Sigmoid colon (tissue), 7 donors: ENCODE results near the gene RAET1G. TPM values are rescaled to one million over a fixed set of nuclear protein-coding genes. Genes with fewer than 3 reads are reported as not detected.

Source experiments
- DNase-seq: peaks from one replicate; pipeline ENCODE4 v3.0.0-alpha.2; 2019
- H3K27ac ChIP-seq, 4 donors: fragments of 200-600 bp; sonication (generic); one replicate each; pipeline ENCODE4 v1.5.1; 2016 to 2019; ENCODE audit warnings: mild to moderate bottlenecking in 1 of 4
- H3K27me3 ChIP-seq, 3 donors: fragments of 200-600 bp; sonication (generic); one replicate each; pipeline ENCODE4 v1.5.1; 2019; ENCODE audit warnings: mild to moderate bottlenecking in 1 of 3
- H3K36me3 ChIP-seq, 4 donors: fragments of 200-600 bp; sonication (generic); one replicate each; pipeline ENCODE4 v1.5.1; 2016 to 2019
- H3K4me1 ChIP-seq, 4 donors: fragments of 200-600 bp; sonication (generic); one replicate each; pipeline ENCODE4 v1.5.1; 2017 to 2019
- H3K4me3 ChIP-seq, 4 donors: fragments of 200-600 bp; sonication (generic); one replicate each; pipeline ENCODE4 v1.5.1; 2017 to 2019; ENCODE audit warnings: mild to moderate bottlenecking in 2 of 4, moderate library complexity in 1 of 4
- H3K9me3 ChIP-seq, 4 donors: fragments of 200-600 bp in 3 of 4; sonication (generic) in 3 of 4; one replicate each; pipeline versions ENCODE4 v1.5.1 to v1.6.1; 2013 to 2019
- EP300 ChIP-seq, 4 donors: sonication (generic); formaldehyde crosslinking; IDR thresholded peaks; one replicate each; pipeline ENCODE4 v1.6.1; 2017; ENCODE audit warnings: antibody characterized with exemption in 4 of 4
- POLR2A ChIP-seq, 2 donors: fragments of 450-650 bp; IDR thresholded peaks; one replicate each; pipeline ENCODE4 v1.6.1; 2016; ENCODE audit warnings: antibody characterized with exemption in 2 of 2, mild to moderate bottlenecking in 2 of 2, moderate library complexity in 2 of 2
- POLR2AphosphoS5 ChIP-seq, 4 donors: sonication (generic); formaldehyde crosslinking; IDR thresholded peaks; one replicate each; pipeline ENCODE4 v1.6.1; 2017; ENCODE audit warnings: antibody characterized with exemption in 4 of 4
- WGBS, 2 donors: extraction: QIAGEN DNeasy Blood & Tissue Kit; methylation state at CpG; one replicate each; pipeline ENCODE4 v1.1.7; 2013; 5-methylcytosine and 5-hydroxymethylcytosine counted together
- intact Hi-C: fragments of 100-400 bp; cut with DNase I; formaldehyde crosslinking; loops from one replicate; pipeline ENCODE4 v1.15.1; 2023
- polyA plus RNA-seq, 3 donors: library from polyadenylated mRNA; stranded (reverse); fragments of 200-250 nt; gene quantifications; one replicate each; pipeline ENCODE4 v1.2.3, GENCODE V29; 2013
- total RNA-seq, 4 donors: library from RNA; depleted of rRNA; stranded (reverse); fragments of >200 nt; gene quantifications; one replicate each; pipeline ENCODE4 v1.1.0, GENCODE V29; 2016
- TF ChIP-seq, protein P1 (sequence below), 4 experiments: fragments of 450-650 bp in 3 of 4; fragments of 200-600 bp in 1 of 4; IDR thresholded peaks; one replicate each; pipeline ENCODE4 v1.5.1; 2016 to 2019; ENCODE audit warnings: antibody characterized with exemption in 4 of 4, mild to moderate bottlenecking in 3 of 4, moderate library complexity in 2 of 4
- donor health status: healthy with polysubstance abuse.
- donor health status: Bipolar disorder and iron deficiency.
- donor health status: healthy.

RAET1G gene
- total and polyA plus RNA-seq, 7 donors: 0.23 TPM; not detected in 6

DNA sequence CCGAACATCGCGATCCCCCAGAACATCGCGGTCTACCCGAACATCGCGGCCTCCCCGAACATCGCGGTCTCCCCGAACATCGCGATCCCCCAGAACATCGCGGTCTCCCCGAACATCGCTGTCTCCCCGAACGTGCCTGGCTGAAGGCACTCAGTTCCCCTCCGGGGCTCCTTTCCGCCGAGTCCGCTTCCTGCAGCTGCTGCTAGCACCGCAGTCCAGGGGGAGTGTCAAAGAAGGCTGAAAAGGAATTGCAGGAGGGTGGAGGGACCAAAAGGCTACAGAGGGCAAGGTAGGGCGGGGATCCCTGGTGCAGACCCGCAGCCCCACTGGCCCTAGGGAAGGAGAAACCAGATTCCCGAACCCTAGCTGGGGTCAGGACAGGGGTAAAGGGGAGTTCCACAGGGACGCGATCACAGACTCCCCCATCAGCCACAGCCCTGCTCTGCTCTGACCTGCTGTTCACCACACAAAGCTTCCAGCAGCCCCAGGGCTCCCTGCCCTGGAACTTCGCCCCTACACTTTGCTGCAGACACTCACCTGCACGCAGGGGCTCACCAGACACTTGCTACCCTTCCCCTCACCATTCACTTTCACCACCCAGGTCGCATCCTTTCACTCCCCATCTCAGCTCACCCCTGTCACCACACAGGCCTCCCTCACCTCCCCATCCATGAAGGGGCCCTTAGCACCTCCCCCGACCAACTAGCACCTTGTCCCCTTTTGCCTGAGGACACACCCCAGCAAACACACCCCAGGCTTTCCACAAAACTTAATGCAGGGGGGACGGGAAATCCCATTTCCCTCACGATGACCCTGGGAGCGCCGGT lies 42.5 kb upstream of the RAET1G start:
- H3K4me3 ChIP-seq: peak overlapping the region in 3 of 4 donors; percentile 33 to 50 (median 43)
- 7 to 10% methylated on average over 34 to 38 of the region's 38 CpGs for WGBS, 2 donors
- H3K27me3 ChIP-seq: peaks cover 22 to 99% (median 74%) of the 10 kb centered on the region in 3 donors

GRCh38 chr6:149964308-149965193 lies 41.6 kb upstream of the RAET1G start:
- peak overlapping the region; percentile 15 to 50 (median 38) for H3K4me3 ChIP-seq
- H3K27ac ChIP-seq: no peak overlapping the region
- peaks cover 22 to 97% (median 74%) of the 10 kb centered on the region in 3 donors for H3K27me3 ChIP-seq
- WGBS, 2 donors: 2 to 6% methylated on average over 103 of the region's 103 CpGs
- no peaks in the 10 kb centered on the region for H3K36me3 ChIP-seq
- intact Hi-C loops: no loop called here
- no peak for DNase-seq
- TF ChIP-seq EP300 (IDR thresholded peaks at IDR 0.05): no peak
- no peak for TF ChIP-seq POLR2A (IDR thresholded peaks at IDR 0.05)
- TF ChIP-seq POLR2AphosphoS5 (IDR thresholded peaks at IDR 0.05): no peak
- TF ChIP-seq, protein P1, sequence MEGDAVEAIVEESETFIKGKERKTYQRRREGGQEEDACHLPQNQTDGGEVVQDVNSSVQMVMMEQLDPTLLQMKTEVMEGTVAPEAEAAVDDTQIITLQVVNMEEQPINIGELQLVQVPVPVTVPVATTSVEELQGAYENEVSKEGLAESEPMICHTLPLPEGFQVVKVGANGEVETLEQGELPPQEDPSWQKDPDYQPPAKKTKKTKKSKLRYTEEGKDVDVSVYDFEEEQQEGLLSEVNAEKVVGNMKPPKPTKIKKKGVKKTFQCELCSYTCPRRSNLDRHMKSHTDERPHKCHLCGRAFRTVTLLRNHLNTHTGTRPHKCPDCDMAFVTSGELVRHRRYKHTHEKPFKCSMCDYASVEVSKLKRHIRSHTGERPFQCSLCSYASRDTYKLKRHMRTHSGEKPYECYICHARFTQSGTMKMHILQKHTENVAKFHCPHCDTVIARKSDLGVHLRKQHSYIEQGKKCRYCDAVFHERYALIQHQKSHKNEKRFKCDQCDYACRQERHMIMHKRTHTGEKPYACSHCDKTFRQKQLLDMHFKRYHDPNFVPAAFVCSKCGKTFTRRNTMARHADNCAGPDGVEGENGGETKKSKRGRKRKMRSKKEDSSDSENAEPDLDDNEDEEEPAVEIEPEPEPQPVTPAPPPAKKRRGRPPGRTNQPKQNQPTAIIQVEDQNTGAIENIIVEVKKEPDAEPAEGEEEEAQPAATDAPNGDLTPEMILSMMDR (IDR thresholded peaks at IDR 0.05): no peak
- H3K9me3 ChIP-seq: no peaks in the 10 kb centered on the region
- peaks cover 0 to 28% (median 26%) of the 10 kb centered on the region in 4 donors for H3K4me1 ChIP-seq

More for the DNA sequence above, 42.5 kb upstream of the RAET1G start:
- no peak for DNase-seq
- no peaks in the 10 kb centered on the region for H3K9me3 ChIP-seq
- H3K27ac ChIP-seq: no peak overlapping the region
- H3K36me3 ChIP-seq: no peaks in the 10 kb centered on the region
- peaks cover 0 to 28% (median 26%) of the 10 kb centered on the region in 4 donors for H3K4me1 ChIP-seq
- TF ChIP-seq, protein P1 (IDR thresholded peaks at IDR 0.05): no peak
- TF ChIP-seq EP300 (IDR thresholded peaks at IDR 0.05): no peak
- no peak for TF ChIP-seq POLR2A (IDR thresholded peaks at IDR 0.05)
- TF ChIP-seq POLR2AphosphoS5 (IDR thresholded peaks at IDR 0.05): no peak
- intact Hi-C loops: no loop called here

- Histone ChIP-seq H3K27me3 (peaks cover 22 to 97% (median 70%) of the 10 kb centered on the region in 3 donors), H3K27ac (no peak within 1 kb of the TSS), H3K4me3 (peak within 1 kb of the TSS; percentile 15 to 50 (median 38)), H3K36me3 (no peaks in the 10 kb centered on the region), H3K4me1 (peaks cover 0 to 28% (median 26%) of the 10 kb centered on the region in 4 donors), H3K9me3 (no peaks in the 10 kb centered on the region)
- TF ChIP-seq POLR2A (IDR thresholded peaks at IDR 0.05) (no peak), EP300 (IDR thresholded peaks at IDR 0.05) (no peak), POLR2AphosphoS5 (IDR thresholded peaks at IDR 0.05) (peak in 3 of 4 donors; percentile 23 to 86 (median 27))
- DNase-seq: peak; percentile 91
- 1 to 2% methylated on average over 69 of the region's 69 CpGs for WGBS, 2 donors
- intact Hi-C loops: no loop called here
Measured at GRCh38 chr6:149963462-149964307, 40.8 kb upstream of the RAET1G start, which contains the start of gene ULBP1. Gene ULBP1, plus strand, starts transcription at chr6:149963943. Its CDS starts 107 bp downstream, at chr6:149964050.

DNA sequence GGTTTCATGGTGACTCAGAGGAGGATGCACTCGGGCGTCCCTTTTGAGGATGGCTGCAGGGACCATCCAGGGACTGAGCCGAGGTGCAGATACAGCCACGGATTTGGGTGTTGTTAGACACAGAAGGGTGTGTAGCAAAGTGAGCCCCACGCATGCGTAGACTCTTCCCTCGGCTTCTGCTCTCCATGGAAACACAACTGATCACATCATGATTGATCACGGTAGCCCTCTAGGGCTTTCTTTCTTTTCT lies 40.2 kb upstream of the RAET1G start:
- Histone ChIP-seq H3K27me3 (peaks cover 22 to 95% (median 64%) of the 10 kb centered on the region in 3 donors), H3K9me3 (no peaks in the 10 kb centered on the region), H3K36me3 (no peaks in the 10 kb centered on the region), H3K27ac (no peak overlapping the region), H3K4me3 (peak overlapping the region; percentile 15 to 50 (median 38)), H3K4me1 (peaks cover 0 to 28% (median 26%) of the 10 kb centered on the region in 4 donors)
- intact Hi-C loops: no loop called here
- TF ChIP-seq EP300 (IDR thresholded peaks at IDR 0.05) (no peak), POLR2A (IDR thresholded peaks at IDR 0.05) (no peak), POLR2AphosphoS5 (IDR thresholded peaks at IDR 0.05) (no peak)
- TF ChIP-seq, protein P1 (IDR thresholded peaks at IDR 0.05): no peak
- 4 to 11% methylated on average over 8 of the region's 8 CpGs for WGBS, 2 donors
- no peak for DNase-seq
